Hepatocyte (in vitro differentiated cells): ENCODE results near the gene SOS1. TPM values are rescaled to one million over a fixed set of nuclear protein-coding genes. Genes with fewer than 3 reads are reported as not detected.

ENCODE experiments used
- DNase-seq: peaks from one replicate; pipeline ENCODE4 v3.0.0-alpha.2; 2016; ENCODE audit warnings: low spot score
- H2AFZ ChIP-seq: fragments of 200-600 bp; sonication (generic); 2 replicates; pipeline ENCODE4 v1.6.0; 2016; ENCODE audit warnings: antibody characterized with exemption, mild to moderate bottlenecking
- H3K27ac ChIP-seq: fragments of 200-600 bp; sonication (generic); 2 replicates; pipeline ENCODE4 v1.5.1; 2016; ENCODE audit warnings: mild to moderate bottlenecking
- H3K27me3 ChIP-seq: fragments of 200-600 bp; sonication (generic); 2 replicates; pipeline ENCODE4 v1.6.1; 2016
- H3K36me3 ChIP-seq: fragments of 200-600 bp; sonication (generic); replicated peaks from 2 replicates; pipeline ENCODE4 v1.5.1; 2016; ENCODE audit warnings: low read depth; ENCODE audit not compliant: insufficient read depth
- H3K4me1 ChIP-seq: fragments of 200-600 bp; sonication (generic); 2 replicates; pipeline ENCODE4 v1.5.1; 2016; ENCODE audit warnings: mild to moderate bottlenecking, moderate library complexity; ENCODE audit not compliant: insufficient read depth
- H3K4me2 ChIP-seq: fragments of 200-600 bp; sonication (generic); 2 replicates; pipeline ENCODE4 v1.6.0; 2016
- H3K4me3 ChIP-seq: fragments of 200-600 bp; sonication (generic); 2 replicates; pipeline ENCODE4 v1.5.1; 2016; ENCODE audit warnings: mild to moderate bottlenecking
- H3K79me2 ChIP-seq: fragments of 200-600 bp; sonication (generic); 2 replicates; pipeline ENCODE4 v1.6.0; 2017; ENCODE audit warnings: mild to moderate bottlenecking
- H3K9me2 ChIP-seq: fragments of 200-600 bp; sonication (generic); replicated peaks from 2 replicates; pipeline ENCODE4 v1.6.0; 2017; ENCODE audit warnings: mild to moderate bottlenecking; ENCODE audit not compliant: insufficient read depth
- H3K9me3 ChIP-seq: fragments of 200-600 bp; sonication (generic); 2 replicates; pipeline ENCODE4 v1.5.1; 2016; ENCODE audit warnings: low read depth, mild to moderate bottlenecking
- H4K20me1 ChIP-seq: fragments of 200-600 bp; sonication (generic); 2 replicates; pipeline ENCODE4 v1.6.0; 2016; ENCODE audit warnings: mild to moderate bottlenecking; ENCODE audit not compliant: insufficient read depth, poor library complexity, severe bottlenecking
- EZH2 ChIP-seq: fragments of 200-600 bp; sonication (generic); IDR thresholded peaks from 2 replicates; pipeline ENCODE4 v1.6.1; 2016; ENCODE audit warnings: antibody characterized with exemption, mild to moderate bottlenecking, borderline replicate concordance
- EZH2phosphoT487 ChIP-seq: fragments of 200-600 bp; sonication (generic); IDR thresholded peaks from one replicate; pipeline ENCODE4 v1.6.1; 2018; ENCODE audit warnings: antibody characterized with exemption, mild to moderate bottlenecking, low read depth, moderate library complexity; ENCODE audit not compliant: unreplicated experiment, severe bottlenecking
- WGBS: methylation state at CpG from one replicate; pipeline ENCODE4 v1.1.6; 2016; ENCODE audit warnings: low lambda C conversion rate; ENCODE audit errors: missing lambda C conversion rate; 5-methylcytosine and 5-hydroxymethylcytosine counted together
- polyA plus RNA-seq: library from polyadenylated mRNA; unstranded; fragments of >200 nt; fragmentation: Nextera tagmentation; extraction: Ambion mirVana; gene quantifications from 2 replicates; pipeline ENCODE4 v1.2.1, GENCODE V29; 2016
- total RNA-seq: library from RNA; depleted of rRNA; stranded (reverse); fragments of >200 nt; gene quantifications from 2 replicates; pipeline ENCODE4 v1.2.3, GENCODE V29; 2014
- TF ChIP-seq, protein P1 (sequence below): fragments of 200-600 bp; sonication (generic); IDR thresholded peaks from 2 replicates; pipeline ENCODE4 v1.5.1; 2016; ENCODE audit warnings: antibody characterized with exemption, mild to moderate bottlenecking; ENCODE audit not compliant: poor library complexity

SOS1 gene
- total and polyA plus RNA-seq, 2 experiments from 2014 or later: 11.9 to 48.4 TPM

DNA sequence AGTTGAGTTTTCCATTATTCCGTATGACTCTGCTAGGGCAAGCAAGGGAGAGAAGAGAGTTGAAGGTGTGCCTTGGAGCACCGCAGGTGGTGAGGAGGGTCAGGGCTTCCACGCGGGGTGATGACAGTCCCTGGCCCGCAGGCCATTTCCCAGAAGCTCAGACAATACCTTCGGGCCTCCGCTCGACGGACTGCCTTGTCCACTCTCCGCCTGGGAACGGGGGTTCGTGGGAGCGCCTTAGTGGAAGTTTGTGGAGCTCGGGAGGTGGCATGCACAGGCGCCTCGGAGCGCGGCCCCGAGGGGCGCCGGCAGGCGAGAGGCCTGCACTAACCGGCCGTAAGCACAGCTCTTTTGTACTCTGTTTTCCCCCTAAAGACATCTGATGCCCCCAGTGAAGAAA lies 161.4 kb downstream of the SOS1 start:
- Histone ChIP-seq H3K4me1 (peaks cover 3% of the 10 kb centered on the region), H3K27ac (no peak overlapping the region), H3K9me3 (no peaks in the 10 kb centered on the region), H3K4me2 (no peak overlapping the region), H2AFZ (no peak overlapping the region), H3K27me3 (no peaks in the 10 kb centered on the region), H3K36me3 (no peaks in the 10 kb centered on the region), H3K4me3 (no peak overlapping the region), H4K20me1 (no peaks in the 10 kb centered on the region), H3K79me2 (no peaks in the 10 kb centered on the region), H3K9me2 (no peaks in the 10 kb centered on the region)
- TF ChIP-seq, protein P1, sequence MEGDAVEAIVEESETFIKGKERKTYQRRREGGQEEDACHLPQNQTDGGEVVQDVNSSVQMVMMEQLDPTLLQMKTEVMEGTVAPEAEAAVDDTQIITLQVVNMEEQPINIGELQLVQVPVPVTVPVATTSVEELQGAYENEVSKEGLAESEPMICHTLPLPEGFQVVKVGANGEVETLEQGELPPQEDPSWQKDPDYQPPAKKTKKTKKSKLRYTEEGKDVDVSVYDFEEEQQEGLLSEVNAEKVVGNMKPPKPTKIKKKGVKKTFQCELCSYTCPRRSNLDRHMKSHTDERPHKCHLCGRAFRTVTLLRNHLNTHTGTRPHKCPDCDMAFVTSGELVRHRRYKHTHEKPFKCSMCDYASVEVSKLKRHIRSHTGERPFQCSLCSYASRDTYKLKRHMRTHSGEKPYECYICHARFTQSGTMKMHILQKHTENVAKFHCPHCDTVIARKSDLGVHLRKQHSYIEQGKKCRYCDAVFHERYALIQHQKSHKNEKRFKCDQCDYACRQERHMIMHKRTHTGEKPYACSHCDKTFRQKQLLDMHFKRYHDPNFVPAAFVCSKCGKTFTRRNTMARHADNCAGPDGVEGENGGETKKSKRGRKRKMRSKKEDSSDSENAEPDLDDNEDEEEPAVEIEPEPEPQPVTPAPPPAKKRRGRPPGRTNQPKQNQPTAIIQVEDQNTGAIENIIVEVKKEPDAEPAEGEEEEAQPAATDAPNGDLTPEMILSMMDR: no peak
- TF ChIP-seq EZH2 (no peak), EZH2phosphoT487 (no peak)
- DNase-seq: no peak
- WGBS: 97% methylated on average over 24 of the region's 24 CpGs

DNA sequence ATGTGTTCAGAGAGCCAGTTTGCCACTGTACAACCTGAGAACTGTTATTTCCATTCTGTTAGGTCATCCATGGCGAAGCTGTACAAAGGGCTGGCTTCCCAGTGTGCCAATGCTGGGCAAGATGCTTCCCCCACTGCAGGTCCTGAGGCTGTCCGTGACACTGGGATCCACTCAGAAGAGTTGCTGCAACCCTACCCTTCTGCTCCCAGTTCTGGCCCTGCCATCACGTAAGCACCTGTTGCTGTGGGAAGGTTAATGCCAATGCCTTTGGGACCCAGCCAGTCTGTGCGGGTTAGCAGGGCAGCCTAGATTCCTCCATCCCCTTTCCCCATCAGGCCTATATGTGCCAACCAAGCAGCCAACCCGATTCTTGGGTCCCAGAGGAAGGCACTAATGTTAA lies 162.9 kb downstream of the SOS1 start:
- 94% methylated on average over 5 of the region's 5 CpGs for WGBS
- Histone ChIP-seq H3K79me2 (no peaks in the 10 kb centered on the region), H3K9me2 (no peaks in the 10 kb centered on the region), H3K27ac (no peak overlapping the region), H3K9me3 (no peaks in the 10 kb centered on the region), H4K20me1 (no peaks in the 10 kb centered on the region), H3K27me3 (no peaks in the 10 kb centered on the region), H3K4me2 (no peak overlapping the region), H2AFZ (no peak overlapping the region), H3K4me1 (peaks cover 3% of the 10 kb centered on the region), H3K4me3 (no peak overlapping the region), H3K36me3 (no peaks in the 10 kb centered on the region)
- DNase-seq: no peak
- TF ChIP-seq, protein P1: no peak
- TF ChIP-seq EZH2phosphoT487: no peak
- TF ChIP-seq EZH2: no peak

DNA sequence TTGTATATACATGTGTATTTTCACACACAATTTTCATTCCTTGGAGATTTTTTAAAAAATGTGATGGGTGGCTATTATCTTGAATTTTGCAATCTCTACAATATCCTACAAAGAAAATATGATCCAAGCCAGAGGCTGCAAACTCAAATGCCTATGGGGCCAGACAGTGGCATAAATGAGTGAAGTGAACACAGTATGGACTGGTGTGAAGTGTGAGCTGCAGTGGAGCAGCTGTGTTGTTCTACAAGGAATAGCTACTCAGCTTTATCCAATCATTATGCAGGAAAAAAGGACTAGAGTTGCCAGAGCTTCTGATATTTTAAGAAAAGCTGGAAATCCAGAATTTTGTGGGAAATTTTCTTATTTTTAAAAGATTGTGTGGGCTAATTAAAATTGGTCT lies 169.1 kb downstream of the SOS1 start:
- Histone ChIP-seq H3K4me3 (no peak overlapping the region), H3K36me3 (no peaks in the 10 kb centered on the region), H2AFZ (no peak overlapping the region), H3K27me3 (no peaks in the 10 kb centered on the region), H3K27ac (no peak overlapping the region), H4K20me1 (no peaks in the 10 kb centered on the region), H3K4me1 (no peaks in the 10 kb centered on the region), H3K79me2 (no peaks in the 10 kb centered on the region), H3K9me3 (no peaks in the 10 kb centered on the region), H3K4me2 (no peak overlapping the region), H3K9me2 (no peaks in the 10 kb centered on the region)
- TF ChIP-seq EZH2 (no peak), EZH2phosphoT487 (no peak)
- TF ChIP-seq, protein P1: no peak
- no peak for DNase-seq

DNA sequence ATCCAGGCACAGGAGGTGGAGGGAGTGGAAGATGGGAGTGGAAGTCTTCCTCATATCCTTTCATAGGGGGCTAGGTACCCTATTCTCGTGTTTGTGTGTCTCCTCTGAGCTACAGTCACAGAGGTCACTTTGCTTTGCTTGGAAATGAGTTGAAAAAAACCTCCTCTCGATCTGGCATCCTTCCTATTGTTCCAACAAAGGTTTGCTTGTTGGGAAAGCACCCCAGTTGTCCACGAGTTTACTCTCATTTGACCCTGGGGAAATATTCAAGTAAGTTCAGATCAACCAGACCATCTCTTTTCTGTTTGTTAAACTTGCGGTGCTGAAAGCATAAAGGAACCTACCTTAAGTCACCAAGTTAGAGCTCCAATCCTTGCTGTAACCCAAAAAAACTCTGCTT lies 171.9 kb downstream of the SOS1 start:
- no peak overlapping the region for H3K27ac ChIP-seq
- no peak overlapping the region for H2AFZ ChIP-seq
- H3K79me2 ChIP-seq: no peaks in the 10 kb centered on the region
- no peaks in the 10 kb centered on the region for H4K20me1 ChIP-seq
- TF ChIP-seq, protein P1: no peak
- TF ChIP-seq EZH2: no peak
- no peak for TF ChIP-seq EZH2phosphoT487
- no peak for DNase-seq
- H3K4me1 ChIP-seq: no peaks in the 10 kb centered on the region
- no peaks in the 10 kb centered on the region for H3K36me3 ChIP-seq
- H3K27me3 ChIP-seq: no peaks in the 10 kb centered on the region
- no peak overlapping the region for H3K4me2 ChIP-seq
- 70% methylated on average over 4 of the region's 4 CpGs for WGBS
- H3K4me3 ChIP-seq: no peak overlapping the region
- H3K9me2 ChIP-seq: no peaks in the 10 kb centered on the region
- no peaks in the 10 kb centered on the region for H3K9me3 ChIP-seq
